K562 (cell line): ENCODE results near the gene C11orf52. TPM values are rescaled to one million over a fixed set of nuclear protein-coding genes. Genes with fewer than 3 reads are reported as not detected.
A peak's percentile ranks its signal among the peaks of the same experiment; 100 is the strongest.

ENCODE experiments used
- ARNT ChIP-seq, 2 experiments: fragments of 450-650 bp; IDR thresholded peaks; 2 replicates each; pipeline ENCODE4 v1.6.1; 2016; ENCODE audit warnings: mild to moderate bottlenecking in 1 of 2
- CEBPB ChIP-seq: fragments of 450-650 bp; IDR thresholded peaks from 2 replicates; pipeline ENCODE4 v1.6.1; 2016; ENCODE audit warnings: missing genetic modification characterization, missing compliant biosample characterization
- GTF3C2 ChIP-seq: IDR thresholded peaks from 3 replicates; pipeline ENCODE4 v1.6.1; 2011; ENCODE audit warnings: borderline replicate concordance, mild to moderate bottlenecking, moderate library complexity; ENCODE audit not compliant: insufficient read length; ENCODE audit errors: extremely low read depth
- MAFF ChIP-seq: IDR thresholded peaks from 2 replicates; pipeline ENCODE4 v1.6.1; 2012; ENCODE audit warnings: low read length, improper control_type of control experiment
- MCM5 ChIP-seq: fragments of 450-650 bp; IDR thresholded peaks from 2 replicates; pipeline ENCODE4 v1.6.1; 2016; ENCODE audit warnings: low read depth
- NELFE ChIP-seq: IDR thresholded peaks from 2 replicates; pipeline ENCODE4 v1.6.1; 2011; ENCODE audit warnings: mild to moderate bottlenecking; ENCODE audit not compliant: insufficient read depth, insufficient read length
- NFXL1 ChIP-seq: fragments of 450-650 bp; formaldehyde crosslinking; IDR thresholded peaks from 2 replicates; pipeline ENCODE4 v1.4.0; 2021; ENCODE audit warnings: mild to moderate bottlenecking
- SMAD3 ChIP-seq: fragments of 450-650 bp; formaldehyde crosslinking; conservative IDR thresholded peaks from 2 replicates; pipeline ENCODE4 v1.4.0; 2020; ENCODE audit warnings: mild to moderate bottlenecking
- U2AF1 ChIP-seq: fragments of 200-400 bp; formaldehyde crosslinking; optimal IDR thresholded peaks from 2 replicates; pipeline ENCODE3; 2017; ENCODE audit warnings: mild to moderate bottlenecking, low read depth, low read length, moderate library complexity
- ZBTB1 ChIP-seq: sonication (generic); formaldehyde crosslinking; IDR thresholded peaks from 2 replicates; pipeline ENCODE4 v1.8.1; 2023; ENCODE audit warnings: missing genetic modification reagents, low read depth, mild to moderate bottlenecking, borderline replicate concordance
- ZNF224 ChIP-seq: sonication (generic); formaldehyde crosslinking; IDR thresholded peaks from 2 replicates; pipeline ENCODE4 v1.8.0; 2022; ENCODE audit warnings: mild to moderate bottlenecking, missing genetic modification reagents
- ZNF41 ChIP-seq: fragments of 250-450 bp; sonication (Bioruptor Pico); conservative IDR thresholded peaks from 2 replicates; pipeline ENCODE4 v1.4.0; 2020; ENCODE audit warnings: mild to moderate bottlenecking
- ZNF639 ChIP-seq, 2 experiments: fragments of 200-800 bp in 1 of 2; sonication (Bioruptor generic) in 1 of 2; sonication (generic) in 1 of 2; formaldehyde crosslinking in 1 of 2; IDR thresholded peaks in 1 of 2; conservative IDR thresholded peaks in 1 of 2; 2 replicates each; pipeline versions ENCODE4 v1.5.0 to v1.6.1; 2016 to 2020; ENCODE audit warnings: missing compliant biosample characterization in 1 of 2, missing genetic modification characterization in 1 of 2, missing genetic modification reagents in 1 of 2
- polyA plus RNA-seq, 8 experiments: library from polyadenylated mRNA; depleted of rRNA in 4 of 8; stranded (reverse) in 5 of 8; unstranded in 3 of 8; fragments of >200 nt; fragmentation: Nextera tagmentation in 2 of 8; fragmentation: Illumina TruSeq in 1 of 8; extraction: Ambion mirVana in 2 of 8; extraction: Trizol in 1 of 8; gene quantifications; 2 replicates each; pipeline versions ENCODE4 v1.2.1 to v1.2.3, GENCODE V29; 2011 to 2014; ENCODE audit warnings: inconsistent platforms in 1 of 8, missing spikeins in 1 of 8
- total RNA-seq, 7 experiments: library from RNA; depleted of rRNA in 6 of 7; stranded (reverse); fragments of >200 nt in 6 of 7; fragmentation: Illumina TruSeq in 2 of 7; extraction: Trizol in 2 of 7; gene quantifications; 2 replicates each; pipeline versions ENCODE4 v1.2.1 to v1.2.3, GENCODE V29; 2011 to 2021; ENCODE audit warnings: low replicate concordance in 1 of 7
- TF ChIP-seq, protein P1 (sequence below): fragments of 250-450 bp; sonication (Bioruptor Pico); IDR thresholded peaks from 2 replicates; pipeline ENCODE4 v1.4.0; 2020; ENCODE audit warnings: mild to moderate bottlenecking, moderate library complexity
- TF ChIP-seq, protein P2 (sequence below): sonication (generic); formaldehyde crosslinking; IDR thresholded peaks from 2 replicates; pipeline ENCODE4 v1.8.0; 2023; ENCODE audit warnings: missing genetic modification reagents, mild to moderate bottlenecking, borderline replicate concordance

C11orf52 gene
- total and polyA plus RNA-seq, 9 of the 15 experiments (the other 6 are each of a cell fraction or from before 2014, with no cell fraction given): 0.29 to 2.9 (median 1.0) TPM

DNA sequence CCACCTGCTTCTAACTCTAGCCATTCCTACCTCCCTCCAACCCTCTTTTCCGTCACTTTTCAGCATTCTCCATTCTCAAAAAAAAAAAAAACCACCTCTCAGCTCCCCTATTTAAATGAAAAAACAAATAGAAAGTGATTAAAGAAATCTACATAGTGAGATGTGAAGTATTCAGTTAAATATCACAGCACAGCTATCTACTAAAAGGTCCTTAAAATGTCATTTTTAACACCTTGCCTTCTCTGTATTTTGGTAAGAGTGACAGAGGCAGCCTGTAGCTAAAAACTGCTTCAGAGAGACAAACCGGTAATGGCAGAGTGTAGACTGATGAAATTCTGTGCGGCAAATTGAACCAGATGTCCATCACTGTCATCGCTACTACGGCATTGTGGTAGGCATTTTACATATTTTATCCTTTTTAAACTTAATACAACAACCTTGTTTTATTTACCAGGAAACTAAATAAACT lies 47.0 kb upstream of the C11orf52 start (continued):
- TF ChIP-seq ZBTB1: no peak
- no peak for TF ChIP-seq GTF3C2
- 0 out of 4 replicates have a peak, but pooled peaks have one; percentile 24 to 49 for TF ChIP-seq ARNT (IDR thresholded peaks at IDR 0.05)
- no peak for TF ChIP-seq NELFE
- TF ChIP-seq CEBPB: no peak
- TF ChIP-seq ZNF41: no peak
- no peak for TF ChIP-seq NFXL1
- TF ChIP-seq, protein P1, sequence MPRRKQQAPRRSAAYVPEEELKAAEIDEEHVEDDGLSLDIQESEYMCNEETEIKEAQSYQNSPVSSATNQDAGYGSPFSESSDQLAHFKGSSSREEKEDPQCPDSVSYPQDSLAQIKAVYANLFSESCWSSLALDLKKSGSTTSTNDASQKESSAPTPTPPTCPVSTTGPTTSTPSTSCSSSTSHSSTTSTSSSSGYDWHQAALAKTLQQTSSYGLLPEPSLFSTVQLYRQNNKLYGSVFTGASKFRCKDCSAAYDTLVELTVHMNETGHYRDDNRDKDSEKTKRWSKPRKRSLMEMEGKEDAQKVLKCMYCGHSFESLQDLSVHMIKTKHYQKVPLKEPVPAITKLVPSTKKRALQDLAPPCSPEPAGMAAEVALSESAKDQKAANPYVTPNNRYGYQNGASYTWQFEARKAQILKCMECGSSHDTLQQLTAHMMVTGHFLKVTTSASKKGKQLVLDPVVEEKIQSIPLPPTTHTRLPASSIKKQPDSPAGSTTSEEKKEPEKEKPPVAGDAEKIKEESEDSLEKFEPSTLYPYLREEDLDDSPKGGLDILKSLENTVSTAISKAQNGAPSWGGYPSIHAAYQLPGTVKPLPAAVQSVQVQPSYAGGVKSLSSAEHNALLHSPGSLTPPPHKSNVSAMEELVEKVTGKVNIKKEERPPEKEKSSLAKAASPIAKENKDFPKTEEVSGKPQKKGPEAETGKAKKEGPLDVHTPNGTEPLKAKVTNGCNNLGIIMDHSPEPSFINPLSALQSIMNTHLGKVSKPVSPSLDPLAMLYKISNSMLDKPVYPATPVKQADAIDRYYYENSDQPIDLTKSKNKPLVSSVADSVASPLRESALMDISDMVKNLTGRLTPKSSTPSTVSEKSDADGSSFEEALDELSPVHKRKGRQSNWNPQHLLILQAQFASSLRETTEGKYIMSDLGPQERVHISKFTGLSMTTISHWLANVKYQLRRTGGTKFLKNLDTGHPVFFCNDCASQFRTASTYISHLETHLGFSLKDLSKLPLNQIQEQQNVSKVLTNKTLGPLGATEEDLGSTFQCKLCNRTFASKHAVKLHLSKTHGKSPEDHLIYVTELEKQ: no peak
- TF ChIP-seq ZNF639 (CRISPR knock-in tag; conservative IDR thresholded peaks at IDR 0.05 in 1 of 2, IDR thresholded peaks at IDR 0.05 in 1 of 2): peak in 1 of 2 experiments; percentile 26; a peak in 2 of 4 replicates
- no peak for TF ChIP-seq MCM5
- TF ChIP-seq U2AF1: no peak
- TF ChIP-seq ZNF224: no peak
- no peak for TF ChIP-seq MAFF
- no peak for TF ChIP-seq SMAD3 (CRISPR knock-in tag)
- TF ChIP-seq, protein P2, sequence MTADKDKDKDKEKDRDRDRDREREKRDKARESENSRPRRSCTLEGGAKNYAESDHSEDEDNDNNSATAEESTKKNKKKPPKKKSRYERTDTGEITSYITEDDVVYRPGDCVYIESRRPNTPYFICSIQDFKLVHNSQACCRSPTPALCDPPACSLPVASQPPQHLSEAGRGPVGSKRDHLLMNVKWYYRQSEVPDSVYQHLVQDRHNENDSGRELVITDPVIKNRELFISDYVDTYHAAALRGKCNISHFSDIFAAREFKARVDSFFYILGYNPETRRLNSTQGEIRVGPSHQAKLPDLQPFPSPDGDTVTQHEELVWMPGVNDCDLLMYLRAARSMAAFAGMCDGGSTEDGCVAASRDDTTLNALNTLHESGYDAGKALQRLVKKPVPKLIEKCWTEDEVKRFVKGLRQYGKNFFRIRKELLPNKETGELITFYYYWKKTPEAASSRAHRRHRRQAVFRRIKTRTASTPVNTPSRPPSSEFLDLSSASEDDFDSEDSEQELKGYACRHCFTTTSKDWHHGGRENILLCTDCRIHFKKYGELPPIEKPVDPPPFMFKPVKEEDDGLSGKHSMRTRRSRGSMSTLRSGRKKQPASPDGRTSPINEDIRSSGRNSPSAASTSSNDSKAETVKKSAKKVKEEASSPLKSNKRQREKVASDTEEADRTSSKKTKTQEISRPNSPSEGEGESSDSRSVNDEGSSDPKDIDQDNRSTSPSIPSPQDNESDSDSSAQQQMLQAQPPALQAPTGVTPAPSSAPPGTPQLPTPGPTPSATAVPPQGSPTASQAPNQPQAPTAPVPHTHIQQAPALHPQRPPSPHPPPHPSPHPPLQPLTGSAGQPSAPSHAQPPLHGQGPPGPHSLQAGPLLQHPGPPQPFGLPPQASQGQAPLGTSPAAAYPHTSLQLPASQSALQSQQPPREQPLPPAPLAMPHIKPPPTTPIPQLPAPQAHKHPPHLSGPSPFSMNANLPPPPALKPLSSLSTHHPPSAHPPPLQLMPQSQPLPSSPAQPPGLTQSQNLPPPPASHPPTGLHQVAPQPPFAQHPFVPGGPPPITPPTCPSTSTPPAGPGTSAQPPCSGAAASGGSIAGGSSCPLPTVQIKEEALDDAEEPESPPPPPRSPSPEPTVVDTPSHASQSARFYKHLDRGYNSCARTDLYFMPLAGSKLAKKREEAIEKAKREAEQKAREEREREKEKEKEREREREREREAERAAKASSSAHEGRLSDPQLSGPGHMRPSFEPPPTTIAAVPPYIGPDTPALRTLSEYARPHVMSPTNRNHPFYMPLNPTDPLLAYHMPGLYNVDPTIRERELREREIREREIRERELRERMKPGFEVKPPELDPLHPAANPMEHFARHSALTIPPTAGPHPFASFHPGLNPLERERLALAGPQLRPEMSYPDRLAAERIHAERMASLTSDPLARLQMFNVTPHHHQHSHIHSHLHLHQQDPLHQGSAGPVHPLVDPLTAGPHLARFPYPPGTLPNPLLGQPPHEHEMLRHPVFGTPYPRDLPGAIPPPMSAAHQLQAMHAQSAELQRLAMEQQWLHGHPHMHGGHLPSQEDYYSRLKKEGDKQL (CRISPR knock-in tag): no peak
